ENCODE measurements around the gene AP1AR. TPM values are rescaled to one million over a fixed set of nuclear protein-coding genes. Genes with fewer than 3 reads are reported as not detected.

AP1AR gene
- total and polyA plus RNA-seq, 2 donors (not counting 3 experiments of a cell fraction or from before 2014, with no cell fraction given), result 6.6 to 18.6 TPM

DNA sequence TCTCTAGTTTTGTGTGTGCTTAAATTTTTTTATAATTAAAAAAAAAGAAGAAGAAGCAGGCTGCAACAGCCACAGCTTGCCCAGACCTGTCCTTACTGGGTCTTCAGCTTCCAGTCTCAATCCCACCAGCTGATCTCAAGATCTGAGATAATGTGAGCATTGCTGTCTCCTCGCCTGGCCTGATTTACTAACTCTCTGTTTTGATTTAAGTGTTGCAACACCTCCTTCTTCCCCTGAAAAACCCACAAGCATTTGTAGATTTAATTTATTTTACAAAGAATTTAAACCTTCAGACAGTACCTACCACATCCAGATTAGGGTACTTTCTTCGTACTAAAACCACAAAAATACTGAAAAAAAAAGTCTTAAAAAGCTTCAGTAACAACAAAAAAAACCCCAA lies 48.3 kb upstream of the AP1AR start:
- CTCF ChIA-PET, result interaction anchor here (1.0 kb wide), 1 partner anchor 18 kb away, joined by 3 read pairs; no protein-coding TSS in a partner anchor
- Histone ChIP-seq H3K9ac (replicated peaks; ENCODE audit: extremely low read depth, insufficient read depth, low read length) (no peak overlapping the region), H3K27me3 (ENCODE audit: control insufficient read depth in 2 of 2, insufficient read depth in 2 of 2, low read length in 2 of 2) (no peaks in the 10 kb centered on the region), H3K27ac (ENCODE audit: insufficient read depth, low read depth, low read length) (no peak overlapping the region), H3K79me2 (ENCODE audit: control insufficient read depth, insufficient read depth, low read length) (peaks cover 12% of the 10 kb centered on the region), H3K9me3 (replicated peaks; ENCODE audit: control insufficient read depth, insufficient read depth, low read length) (no peaks in the 10 kb centered on the region), H3K9me1 (replicated peaks; ENCODE audit: control insufficient read depth, extremely low read depth, insufficient read depth, low read length) (no peaks in the 10 kb centered on the region), H3K4me3 (replicated peaks in 1 of 3; ENCODE audit: insufficient read depth in 1 of 3, low read depth in 1 of 3, low read length in 3 of 3) (no peak overlapping the region), H3K36me3 (ENCODE audit: control insufficient read depth in 2 of 2, extremely low read depth in 1 of 2, insufficient read depth in 2 of 2, low read length in 2 of 2) (no peaks in the 10 kb centered on the region), H4K20me1 (replicated peaks; ENCODE audit: control insufficient read depth, extremely low read depth, insufficient read depth, low read length) (no peaks in the 10 kb centered on the region), H2AFZ (ENCODE audit: low read depth, low read length) (no peak overlapping the region), H3K4me2 (ENCODE audit: insufficient read depth, low read length) (no peak overlapping the region), H3K4me1 (ENCODE audit: control insufficient read depth, extremely low read depth, insufficient read depth, low read length) (no peaks in the 10 kb centered on the region)
- POLR2A ChIA-PET, result no interaction called here
- no peak for FAIRE-seq
- BruUV-seq (replicated peaks), result no TSS peak
- DNase-seq (ENCODE audit: low read depth, low spot score), result no peak
- TF ChIP-seq EZH2 (IDR thresholded peaks at IDR 0.05; ENCODE audit: borderline replicate concordance, low read depth, low read length, severe bottlenecking) (no peak), GATA2 (IDR thresholded peaks at IDR 0.05; ENCODE audit: insufficient read depth, insufficient read length, low read depth, low read length) (no peak), JUN (IDR thresholded peaks at IDR 0.05; ENCODE audit: borderline replicate concordance, insufficient read depth, insufficient read length, low read depth) (no peak), POLR2A (IDR thresholded peaks at IDR 0.05; ENCODE audit: low read depth, low read length) (no peak), FOS (IDR thresholded peaks at IDR 0.05; ENCODE audit: borderline replicate concordance, insufficient read depth, low read length) (no peak), MYC (IDR thresholded peaks at IDR 0.05; ENCODE audit: low read depth, low read length) (no peak), POLR2AphosphoS5 (IDR thresholded peaks at IDR 0.05; ENCODE audit: insufficient read depth, low read depth, low read length) (no peak)
- TF ChIP-seq, protein P1, sequence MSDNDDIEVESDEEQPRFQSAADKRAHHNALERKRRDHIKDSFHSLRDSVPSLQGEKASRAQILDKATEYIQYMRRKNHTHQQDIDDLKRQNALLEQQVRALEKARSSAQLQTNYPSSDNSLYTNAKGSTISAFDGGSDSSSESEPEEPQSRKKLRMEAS (IDR thresholded peaks at IDR 0.05; ENCODE audit: insufficient read depth, insufficient read length), result no peak
- TF ChIP-seq, protein P2, sequence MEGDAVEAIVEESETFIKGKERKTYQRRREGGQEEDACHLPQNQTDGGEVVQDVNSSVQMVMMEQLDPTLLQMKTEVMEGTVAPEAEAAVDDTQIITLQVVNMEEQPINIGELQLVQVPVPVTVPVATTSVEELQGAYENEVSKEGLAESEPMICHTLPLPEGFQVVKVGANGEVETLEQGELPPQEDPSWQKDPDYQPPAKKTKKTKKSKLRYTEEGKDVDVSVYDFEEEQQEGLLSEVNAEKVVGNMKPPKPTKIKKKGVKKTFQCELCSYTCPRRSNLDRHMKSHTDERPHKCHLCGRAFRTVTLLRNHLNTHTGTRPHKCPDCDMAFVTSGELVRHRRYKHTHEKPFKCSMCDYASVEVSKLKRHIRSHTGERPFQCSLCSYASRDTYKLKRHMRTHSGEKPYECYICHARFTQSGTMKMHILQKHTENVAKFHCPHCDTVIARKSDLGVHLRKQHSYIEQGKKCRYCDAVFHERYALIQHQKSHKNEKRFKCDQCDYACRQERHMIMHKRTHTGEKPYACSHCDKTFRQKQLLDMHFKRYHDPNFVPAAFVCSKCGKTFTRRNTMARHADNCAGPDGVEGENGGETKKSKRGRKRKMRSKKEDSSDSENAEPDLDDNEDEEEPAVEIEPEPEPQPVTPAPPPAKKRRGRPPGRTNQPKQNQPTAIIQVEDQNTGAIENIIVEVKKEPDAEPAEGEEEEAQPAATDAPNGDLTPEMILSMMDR (IDR thresholded peaks at IDR 0.05; ENCODE audit: extremely low read depth in 1 of 2, insufficient read depth in 1 of 2, low read depth in 1 of 2, low read length in 2 of 2), result no peak
- intact Hi-C loops (cut with micrococcal nuclease) (no loop called here), dilution Hi-C loops (cut with MboI; ENCODE audit: extremely low pct_ligation_motif_present, low sequenced_read_pairs) (no loop called here)
